ENCODE results near the gene SF3A1.

GRCh38 chr22:30285176-30285845, 71.4 kb downstream of the SF3A1 start:
- TF ChIP-seq SP4 (IDR thresholded peaks at IDR 0.05; ENCODE audit: low read length) (no peak), BACH1 (IDR thresholded peaks at IDR 0.05; ENCODE audit: low read length) (no peak), CEBPB (IDR thresholded peaks at IDR 0.05; ENCODE audit: low read depth, low read length) (no peak), TBP (IDR thresholded peaks at IDR 0.05; ENCODE audit: low read depth, low read length) (no peak), TAF1 (IDR thresholded peaks at IDR 0.05; ENCODE audit: low read depth, low read length) (no peak), EZH2 (IDR thresholded peaks at IDR 0.05; ENCODE audit: low read depth, low read length, severe bottlenecking) (no peak)
- TF ChIP-seq, protein P1, sequence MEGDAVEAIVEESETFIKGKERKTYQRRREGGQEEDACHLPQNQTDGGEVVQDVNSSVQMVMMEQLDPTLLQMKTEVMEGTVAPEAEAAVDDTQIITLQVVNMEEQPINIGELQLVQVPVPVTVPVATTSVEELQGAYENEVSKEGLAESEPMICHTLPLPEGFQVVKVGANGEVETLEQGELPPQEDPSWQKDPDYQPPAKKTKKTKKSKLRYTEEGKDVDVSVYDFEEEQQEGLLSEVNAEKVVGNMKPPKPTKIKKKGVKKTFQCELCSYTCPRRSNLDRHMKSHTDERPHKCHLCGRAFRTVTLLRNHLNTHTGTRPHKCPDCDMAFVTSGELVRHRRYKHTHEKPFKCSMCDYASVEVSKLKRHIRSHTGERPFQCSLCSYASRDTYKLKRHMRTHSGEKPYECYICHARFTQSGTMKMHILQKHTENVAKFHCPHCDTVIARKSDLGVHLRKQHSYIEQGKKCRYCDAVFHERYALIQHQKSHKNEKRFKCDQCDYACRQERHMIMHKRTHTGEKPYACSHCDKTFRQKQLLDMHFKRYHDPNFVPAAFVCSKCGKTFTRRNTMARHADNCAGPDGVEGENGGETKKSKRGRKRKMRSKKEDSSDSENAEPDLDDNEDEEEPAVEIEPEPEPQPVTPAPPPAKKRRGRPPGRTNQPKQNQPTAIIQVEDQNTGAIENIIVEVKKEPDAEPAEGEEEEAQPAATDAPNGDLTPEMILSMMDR (IDR thresholded peaks at IDR 0.05; ENCODE audit: control extremely low read depth in 1 of 3, insufficient read depth in 1 of 3, low read depth in 1 of 3, low read length in 3 of 3), result no peak
